Peyer's patch (tissue), 4 donors: ENCODE measurements around the gene TSPEAR.

Experiments
- CTCF ChIP-seq, 6 experiments: fragments of 450-650 bp in 4 of 6; fragments of 200-600 bp in 2 of 6; sonication (generic) in 1 of 6; IDR thresholded peaks; one replicate each; pipeline ENCODE4 v1.5.1; 2017 to 2019; ENCODE audit warnings: antibody characterized with exemption in 6 of 6, mild to moderate bottlenecking in 3 of 6, moderate library complexity in 1 of 6
- POLR2A ChIP-seq, 2 donors: fragments of 450-650 bp; IDR thresholded peaks; one replicate each; pipeline ENCODE4 v1.5.1; 2017; ENCODE audit warnings: antibody characterized with exemption in 2 of 2, mild to moderate bottlenecking in 2 of 2, moderate library complexity in 2 of 2

GRCh38 chr21:44459712-44460440 lies 251.5 kb downstream of the TSPEAR start:
- TF ChIP-seq CTCF (IDR thresholded peaks at IDR 0.05): no peak
- TF ChIP-seq POLR2A (IDR thresholded peaks at IDR 0.05): no peak
